ENCODE measurements around the gene CLPTM1L.
A peak's percentile ranks its signal among the peaks of the same experiment; 100 is the strongest.
"Not testable (repeated sequence)": the region's sequence is repeated elsewhere in the genome, so short reads cannot be mapped to it uniquely, and the experiment has no call there.

Gene CLPTM1L

GRCh38 chr5:1311439-1312055 lies 33.4 kb downstream of the CLPTM1L start:
- DNase-seq: no peak

GRCh38 chr5:1310118-1310517 lies 34.8 kb downstream of the CLPTM1L start:
- no peak for DNase-seq

GRCh38 chr5:1304033-1304432 lies 40.9 kb downstream of the CLPTM1L start:
- no peak for DNase-seq

GRCh38 chr5:1302258-1302657 lies 42.6 kb downstream of the CLPTM1L start:
- DNase-seq: no peak

- no peak for DNase-seq
Observed at GRCh38 chr5:1300581-1301083, 44.3 kb downstream of the CLPTM1L start.

GRCh38 chr5:1299961-1300360 lies 44.9 kb downstream of the CLPTM1L start:
- no peak for DNase-seq

- no peak for DNase-seq
Observed at GRCh38 chr5:1299511-1299850, 45.4 kb downstream of the CLPTM1L start.

- DNase-seq: no peak
Observed at GRCh38 chr5:1298723-1299510, 46.0 kb downstream of the CLPTM1L start.

GRCh38 chr5:1298067-1298551 lies 46.8 kb downstream of the CLPTM1L start:
- DNase-seq: no peak

GRCh38 chr5:1297243-1297642 lies 47.7 kb downstream of the CLPTM1L start:
- DNase-seq: no peak

GRCh38 chr5:1295650-1296037 lies 49.3 kb downstream of the CLPTM1L start:
- DNase-seq: no peak

GRCh38 chr5:1294835-1295649 lies 49.9 kb downstream of the CLPTM1L start, which contains the start of gene TERT:
TSS of gene TERT (minus strand) at chr5:1295068. CDS start at chr5:1294989, 79 bp downstream.
- peak; percentile 64 for DNase-seq

GRCh38 chr5:1294206-1294834 lies 50.6 kb downstream of the CLPTM1L start:
- DNase-seq: peak; percentile 33

- no peak for DNase-seq
Observed at GRCh38 chr5:1293416-1294205, 51.3 kb downstream of the CLPTM1L start.

GRCh38 chr5:1292846-1293415 lies 52.0 kb downstream of the CLPTM1L start:
- DNase-seq: no peak

GRCh38 chr5:1292139-1292538 lies 52.8 kb downstream of the CLPTM1L start:
- no peak for DNase-seq

- no peak for DNase-seq
Observed at GRCh38 chr5:1291611-1292080, 53.3 kb downstream of the CLPTM1L start.

GRCh38 chr5:1290956-1291355 lies 53.9 kb downstream of the CLPTM1L start:
- not testable (repeated sequence) for DNase-seq

- not testable (repeated sequence) for DNase-seq
Observed at GRCh38 chr5:1289559-1289958, 55.3 kb downstream of the CLPTM1L start.

- no peak for DNase-seq
Observed at GRCh38 chr5:1288439-1289335, 56.2 kb downstream of the CLPTM1L start.
